Endodermal cell (in vitro differentiated cells): Measurements from ENCODE around the gene FGFR3. TPM values are rescaled to one million over a fixed set of nuclear protein-coding genes. Genes with fewer than 3 reads are reported as not detected.

Experiments
- DNase-seq: peaks from one replicate; pipeline ENCODE4 v3.0.0-alpha.2; 2017
- H3K27ac ChIP-seq: 2 replicates; pipeline ENCODE4 v1.5.1; 2013; ENCODE audit warnings: mild to moderate bottlenecking, low read depth, low read length, moderate library complexity
- H3K27me3 ChIP-seq: 2 replicates; pipeline ENCODE4 v1.6.1; 2013; ENCODE audit warnings: mild to moderate bottlenecking, low read length, moderate library complexity; ENCODE audit not compliant: insufficient read depth, control insufficient read depth, poor library complexity, severe bottlenecking
- H3K36me3 ChIP-seq: 2 replicates; pipeline ENCODE4 v1.7.0; 2013; ENCODE audit warnings: mild to moderate bottlenecking, low read length, moderate library complexity; ENCODE audit not compliant: control insufficient read depth, insufficient read depth
- H3K4me1 ChIP-seq: one replicate; pipeline ENCODE4 v1.7.0; 2013; ENCODE audit warnings: low read length; ENCODE audit not compliant: control insufficient read depth, insufficient read depth
- H3K4me3 ChIP-seq: 2 replicates; pipeline ENCODE4 v1.5.1; 2013; ENCODE audit warnings: mild to moderate bottlenecking, low read length, moderate library complexity
- H3K9ac ChIP-seq: 2 replicates; pipeline ENCODE4 v1.6.1; 2013; ENCODE audit warnings: mild to moderate bottlenecking, low read length, moderate library complexity; ENCODE audit not compliant: poor library complexity, severe bottlenecking; ENCODE audit errors: extremely low read depth
- H3K9me3 ChIP-seq: 2 replicates; pipeline ENCODE4 v1.6.1; 2013; ENCODE audit warnings: mild to moderate bottlenecking, low read length, moderate library complexity; ENCODE audit not compliant: control insufficient read depth
- H3K27ac Mint-ChIP-seq: 2 replicates; pipeline ENCODE4 v1.8.0; 2020; ENCODE audit warnings: mixed read lengths
- H3K27me3 Mint-ChIP-seq: 2 replicates; pipeline ENCODE4 v1.8.0; 2021; ENCODE audit warnings: mild to moderate bottlenecking, mixed read lengths; ENCODE audit not compliant: insufficient read depth
- H3K36me3 Mint-ChIP-seq: 2 replicates; pipeline ENCODE4 v1.8.0; 2020; ENCODE audit warnings: low read depth, mixed read lengths
- H3K4me1 Mint-ChIP-seq: 2 replicates; pipeline ENCODE4 v1.8.0; 2020; ENCODE audit warnings: mixed read lengths
- H3K4me3 Mint-ChIP-seq: 2 replicates; pipeline ENCODE4 v1.8.0; 2020; ENCODE audit warnings: mild to moderate bottlenecking, moderate library complexity, mixed read lengths
- H3K9me3 Mint-ChIP-seq: 2 replicates; pipeline ENCODE4 v1.8.0; 2020; ENCODE audit warnings: mild to moderate bottlenecking, mixed read lengths
- CTCF ChIP-seq: fragments of 200-600 bp; sonication (generic); conservative IDR thresholded peaks from 2 replicates; pipeline ENCODE4 v1.5.0; 2021; ENCODE audit warnings: antibody characterized with exemption, mild to moderate bottlenecking
- WGBS, 2 experiments: methylation state at CpG; one replicate each; pipeline versions ENCODE4 v1.1.5 to v1.1.7; 2013; ENCODE audit warnings: missing lambda C conversion rate in 2 of 2, mixed read lengths in 1 of 2; ENCODE audit not compliant: insufficient coverage in 1 of 2, insufficient read length in 1 of 2; 5-methylcytosine and 5-hydroxymethylcytosine counted together
- total RNA-seq, 2 donors: library from RNA; stranded (reverse); fragmentation: NEBNext Ultra II Directional in 1 of 2; extraction: Animal tissue kit (Norgen Biotek cat#: 25700) in 1 of 2; gene quantifications; 2 replicates in 1 of 2; 3 replicates in 1 of 2; pipeline ENCODE4 v1.2.1, GENCODE V29; 2021

The FGFR3 gene
- total RNA-seq, 2 donors from 2014 or later: 107 to 125 TPM

GRCh38 chr4:1856943-1857699 lies 64.0 kb downstream of the FGFR3 start:
- peak; percentile 68 for DNase-seq
- H3K4me1 Mint-ChIP-seq: peaks cover 18% of the 10 kb centered on the region
- Histone ChIP-seq H3K4me1 (no peaks in the 10 kb centered on the region), H3K9ac (no peak overlapping the region), H3K9me3 (no peaks in the 10 kb centered on the region), H3K27me3 (peaks cover 50% of the 10 kb centered on the region), H3K36me3 (no peaks in the 10 kb centered on the region), H3K4me3 (peak overlapping the region; percentile 86), H3K27ac (no peak overlapping the region)
- H3K9me3 Mint-ChIP-seq: no peaks in the 10 kb centered on the region
- peaks cover 50% of the 10 kb centered on the region for H3K27me3 Mint-ChIP-seq
- H3K36me3 Mint-ChIP-seq: peaks cover 2% of the 10 kb centered on the region
- peak; percentile 6 for TF ChIP-seq CTCF
- 31 to 46% methylated on average over 13 to 32 of the region's 32 CpGs for WGBS, 2 experiments
- peak overlapping the region; percentile 71 for H3K4me3 Mint-ChIP-seq
- H3K27ac Mint-ChIP-seq: no peak overlapping the region

GRCh38 chr4:1857931-1858330 lies 64.8 kb downstream of the FGFR3 start:
- no peaks in the 10 kb centered on the region for H3K9me3 Mint-ChIP-seq
- H3K36me3 Mint-ChIP-seq: peaks cover 2% of the 10 kb centered on the region
- WGBS, 2 experiments: 82% methylated on average over 5 of the region's 5 CpGs; no CpG with 5 or more reads in 1 of the 2 experiments
- TF ChIP-seq CTCF: no peak
- peaks cover 57% of the 10 kb centered on the region for H3K27me3 ChIP-seq
- H3K4me3 Mint-ChIP-seq: no peak overlapping the region
- no peak overlapping the region for H3K9ac ChIP-seq
- no peak for DNase-seq
- H3K27me3 Mint-ChIP-seq: peaks cover 56% of the 10 kb centered on the region
- H3K4me1 ChIP-seq: no peaks in the 10 kb centered on the region
- H3K4me1 Mint-ChIP-seq: peaks cover 14% of the 10 kb centered on the region
- no peaks in the 10 kb centered on the region for H3K36me3 ChIP-seq
- no peak overlapping the region for H3K27ac ChIP-seq
- H3K27ac Mint-ChIP-seq: no peak overlapping the region
- H3K9me3 ChIP-seq: no peaks in the 10 kb centered on the region
- H3K4me3 ChIP-seq: no peak overlapping the region

Other genes starting within 250 kb of the FGFR3 start
- gene FAM53A, start 109.0 kb upstream of the FGFR3 start, total RNA-seq: 1 to 10 TPM; 3.7 to 4.9 TPM
- 10 to 100 TPM; 52.1 to 60.7 TPM for gene SLBP, start 81.0 kb upstream of the FGFR3 start, total RNA-seq
- gene TMEM129, start 72.0 kb upstream of the FGFR3 start, total RNA-seq: 10 to 100 TPM; 33.6 to 41.7 TPM
- 100 to 1,000 TPM; 113 to 182 TPM for gene TACC3, start 71.8 kb upstream of the FGFR3 start, total RNA-seq
- gene LETM1, start 62.9 kb downstream of the FGFR3 start, total RNA-seq: 10 to 100 TPM; 45.7 to 52.4 TPM
- 100 to 1,000 TPM; 153 to 208 TPM for gene NSD2, start 78.1 kb downstream of the FGFR3 start, total RNA-seq
- 10 to 100 TPM; 54.8 to 60.1 TPM for gene NELFA, start 215.7 kb downstream of the FGFR3 start, total RNA-seq